ENCODE measurements around the gene PLEKHO1. TPM values are rescaled to one million over a fixed set of nuclear protein-coding genes. Genes with fewer than 3 reads are reported as not detected.

PLEKHO1 gene
- total RNA-seq, 4 donors from 2014 or later = 294 to 426 (median 337) TPM

DNA sequence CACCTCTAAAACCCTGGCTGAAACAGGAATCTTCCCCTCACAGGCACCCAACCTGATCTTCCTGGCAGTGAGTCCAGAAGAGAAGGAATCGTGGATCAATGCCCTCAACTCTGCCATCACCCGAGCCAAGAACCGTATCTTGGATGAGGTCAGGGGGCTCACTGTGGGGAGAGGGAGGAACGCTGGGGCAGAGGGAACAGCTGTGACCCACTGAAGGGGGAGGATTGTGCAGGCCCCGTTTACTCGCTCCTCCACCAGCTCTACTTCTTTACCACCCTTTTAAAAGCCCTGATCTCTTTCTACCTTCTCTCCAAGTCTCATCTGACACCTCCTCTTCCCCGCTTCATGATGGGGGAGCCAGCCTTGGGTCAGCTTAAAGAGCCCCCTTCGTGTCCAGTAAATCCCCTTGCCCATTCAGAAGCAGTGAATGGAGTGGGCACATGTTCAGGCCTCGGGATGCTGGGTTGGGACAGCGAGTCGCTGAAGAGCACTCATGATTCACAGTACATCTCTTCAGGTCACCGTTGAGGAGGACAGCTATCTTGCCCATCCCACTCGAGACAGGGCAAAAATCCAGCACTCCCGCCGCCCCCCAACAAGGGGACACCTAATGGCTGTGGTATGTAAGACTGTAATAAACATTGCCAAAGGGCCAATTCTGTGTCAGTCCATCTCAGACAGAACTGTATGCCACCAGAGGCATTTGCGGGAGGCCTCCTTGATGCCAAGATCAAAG is 7.3 kb downstream of the PLEKHO1 start:
- Histone ChIP-seq H3K9me3 (no peaks in the 10 kb centered on the region), H3K4me3 (peak overlapping the region in 1 of 4 donors; percentile 5), H3K27me3 (no peaks in the 10 kb centered on the region), H3K27ac (replicated peaks in 1 of 4) (peak overlapping the region; percentile 93 to 99 (median 99)), H3K4me1 (peaks cover 29 to 100% (median 100%) of the 10 kb centered on the region in 4 donors), H3K36me3 (peaks cover 37 to 75% (median 67%) of the 10 kb centered on the region in 4 donors)
- 56% methylated on average over 14 of the region's 16 CpGs for WGBS
- TF ChIP-seq POLR2A (IDR thresholded peaks at IDR 0.05; ENCODE audit: low read depth) = no peak
- no peak for TF ChIP-seq CTCF (IDR thresholded peaks at IDR 0.05)
- TF ChIP-seq EP300 (IDR thresholded peaks at IDR 0.05) = no peak
- peak; percentile 32 to 67 for TF ChIP-seq POLR2AphosphoS5 (IDR thresholded peaks at IDR 0.05)
- intact Hi-C loops (cut with DNase I) = no loop called here
- no peak for DNase-seq (ENCODE audit: extremely low spot score)

- peaks cover 22 to 100% (median 98%) of the 10 kb centered on the region in 4 donors for H3K4me1 ChIP-seq
- peaks cover 36 to 57% (median 54%) of the 10 kb centered on the region in 4 donors for H3K36me3 ChIP-seq
These were observed 9.8 kb downstream of the PLEKHO1 start for GRCh38 chr1:150159550-150159949.

GRCh38 chr1:150160964-150161621 is 11.4 kb downstream of the PLEKHO1 start:
- H3K9me3 ChIP-seq = no peaks in the 10 kb centered on the region
- peaks cover 21 to 41% (median 40%) of the 10 kb centered on the region in 4 donors for H3K36me3 ChIP-seq
- DNase-seq (ENCODE audit: extremely low spot score) = no peak
- peaks cover 22 to 97% (median 96%) of the 10 kb centered on the region in 4 donors for H3K4me1 ChIP-seq
- peak in 1 of 2 donors; percentile 68 for TF ChIP-seq POLR2AphosphoS5 (IDR thresholded peaks at IDR 0.05)
- TF ChIP-seq POLR2A (IDR thresholded peaks at IDR 0.05; ENCODE audit: low read depth) = no peak
- H3K27ac ChIP-seq (replicated peaks in 1 of 4) = peak overlapping the region; percentile 93 to 99 (median 99)
- WGBS = 41% methylated on average over 7 of the region's 7 CpGs
- intact Hi-C loops (cut with DNase I) = no loop called here
- H3K4me3 ChIP-seq = no peak overlapping the region
- no peaks in the 10 kb centered on the region for H3K27me3 ChIP-seq

More at GRCh38 chr1:150159550-150159949, 9.8 kb downstream of the PLEKHO1 start:
- intact Hi-C loops (cut with DNase I) = no loop called here
- WGBS = 52% methylated on average over 8 of the region's 8 CpGs
- no peak overlapping the region for H3K4me3 ChIP-seq
- H3K9me3 ChIP-seq = no peaks in the 10 kb centered on the region
- TF ChIP-seq POLR2A (IDR thresholded peaks at IDR 0.05; ENCODE audit: low read depth) (no peak), EP300 (IDR thresholded peaks at IDR 0.05) (no peak), CTCF (IDR thresholded peaks at IDR 0.05) (no peak), POLR2AphosphoS5 (IDR thresholded peaks at IDR 0.05) (no peak)
- no peak for DNase-seq (ENCODE audit: extremely low spot score)
- H3K27me3 ChIP-seq = no peaks in the 10 kb centered on the region
- H3K27ac ChIP-seq (replicated peaks in 1 of 4) = peak overlapping the region; percentile 93 to 99 (median 99)

DNA sequence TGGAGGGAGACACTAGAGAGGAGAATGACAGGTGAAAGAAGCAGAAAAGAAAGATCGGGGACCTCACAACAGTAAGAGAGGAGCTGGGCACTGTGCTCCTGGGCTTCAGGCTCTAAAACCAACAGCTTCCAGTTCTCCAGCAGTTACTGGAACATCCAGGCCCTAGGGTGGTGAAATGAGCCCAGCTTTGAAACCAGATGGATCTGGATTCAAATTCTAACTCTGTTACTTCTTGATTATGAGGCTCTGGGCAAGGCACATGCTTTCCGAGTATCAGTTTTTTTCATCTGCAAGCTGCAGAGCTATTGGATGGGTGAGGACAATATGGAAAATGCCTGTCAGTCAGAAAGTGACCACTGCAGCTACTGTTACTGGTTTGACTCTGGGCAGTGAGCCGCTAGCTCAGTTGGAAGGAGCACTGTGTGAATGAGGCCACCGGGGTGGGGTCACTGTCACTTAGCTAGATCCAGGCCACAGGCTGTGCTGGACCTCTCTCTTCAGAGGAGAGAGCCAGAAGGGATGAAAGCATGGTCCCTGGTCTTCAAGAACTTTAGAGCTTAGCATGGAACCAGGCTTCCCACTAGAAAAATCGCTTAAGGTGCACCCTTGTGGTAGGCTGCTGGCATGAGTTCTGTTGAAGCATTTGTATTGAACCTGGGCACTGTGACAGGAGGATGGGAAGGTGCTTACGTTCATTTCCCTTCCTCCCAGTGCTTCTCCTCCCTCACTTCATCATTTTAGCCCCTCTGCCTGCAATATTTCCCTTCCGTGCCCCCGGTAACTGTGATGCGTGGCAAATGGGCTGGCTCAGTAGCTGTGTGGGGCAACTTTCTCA is 12.2 kb downstream of the PLEKHO1 start:
- intact Hi-C loops (cut with DNase I) = no loop called here
- TF ChIP-seq POLR2AphosphoS5 (IDR thresholded peaks at IDR 0.05) (peak; percentile 17 to 65), CTCF (IDR thresholded peaks at IDR 0.05) (peak in 1 of 3 experiments; percentile 21), EP300 (IDR thresholded peaks at IDR 0.05) (no peak), POLR2A (IDR thresholded peaks at IDR 0.05; ENCODE audit: low read depth) (no peak)
- no peak for DNase-seq (ENCODE audit: extremely low spot score)
- H3K9me3 ChIP-seq = no peaks in the 10 kb centered on the region
- peaks cover 13 to 32% (median 31%) of the 10 kb centered on the region in 4 donors for H3K36me3 ChIP-seq
- peaks cover 22 to 90% (median 88%) of the 10 kb centered on the region in 4 donors for H3K4me1 ChIP-seq
- H3K4me3 ChIP-seq = peak overlapping the region; percentile 43 to 58 (median 46)
- H3K27ac ChIP-seq (replicated peaks in 1 of 4) = peak overlapping the region; percentile 93 to 99 (median 99)
- H3K27me3 ChIP-seq = no peaks in the 10 kb centered on the region
- WGBS = 48% methylated on average over 9 of the region's 9 CpGs

Data from esophagus muscularis mucosa (tissue), 4 donors.